ENCODE data around the gene CXorf65.

The CXorf65 gene

DNA sequence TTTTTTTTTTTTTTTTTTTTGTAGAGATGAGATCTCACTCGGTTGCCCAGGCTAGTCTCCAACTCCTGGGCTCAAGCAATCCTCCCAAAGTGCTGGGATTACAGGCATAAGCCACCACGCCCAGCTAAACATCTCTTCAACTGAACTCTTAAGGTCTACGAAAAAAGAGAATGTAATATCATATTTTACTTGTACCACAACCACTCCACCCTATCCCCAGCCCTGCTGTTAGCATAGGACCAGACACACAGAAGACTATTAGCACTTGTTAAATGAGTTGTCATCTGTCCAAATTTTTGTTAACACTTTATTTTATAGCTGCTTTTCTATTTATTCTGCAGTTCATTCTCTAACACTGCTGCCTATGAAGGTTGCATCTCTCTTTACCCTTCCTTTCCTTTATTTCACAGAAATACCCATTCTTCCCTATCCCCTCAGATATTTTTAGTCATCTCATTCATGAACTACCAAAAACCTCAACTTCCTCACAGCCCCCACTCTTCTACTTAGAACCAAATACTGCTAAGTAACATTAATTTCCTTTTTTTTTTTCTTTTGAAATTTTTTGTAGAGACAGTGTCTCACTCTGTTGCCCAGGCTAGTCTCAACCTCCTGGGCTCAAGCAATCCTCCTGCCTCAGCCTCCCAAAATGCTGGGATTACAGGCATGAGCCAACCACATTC is 48.6 kb downstream of the CXorf65 start:
- no peak for DNase-seq

DNA sequence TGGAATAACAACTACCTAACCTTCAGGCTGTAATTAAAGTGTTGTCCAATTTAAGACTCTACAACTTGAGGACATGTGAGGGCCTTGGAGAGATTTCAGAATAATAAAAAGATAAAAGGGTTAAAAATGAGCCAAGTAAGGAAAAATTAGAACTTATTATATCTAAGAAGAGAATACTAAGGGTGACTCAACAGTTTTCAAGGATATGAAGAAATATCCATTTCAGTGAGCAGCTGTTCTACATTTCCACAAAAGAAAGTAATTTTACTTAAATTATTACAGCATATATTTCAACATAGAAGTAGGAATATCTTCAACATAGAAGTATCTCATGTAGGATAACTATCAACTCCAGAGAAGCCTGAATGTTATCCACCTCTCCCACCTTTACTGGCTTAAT is 49.7 kb downstream of the CXorf65 start:
- no peak for DNase-seq

Data from NCI-H2227 treated with DMSO at 0.1 percent for 48 hours (cell line).